ENCODE data around the gene DNAAF1.
"Not testable (repeated sequence)": the region's sequence is repeated elsewhere in the genome, so short reads cannot be mapped to it uniquely, and the experiment has no call there.

Gene DNAAF1

GRCh38 chr16:84207879-84208278 lies 62.8 kb downstream of the DNAAF1 start:
- DNase-seq (ENCODE audit: low read depth in 2 of 2) = no peak

- no peak for DNase-seq (ENCODE audit: low read depth in 2 of 2)
Observed at GRCh38 chr16:84209989-84210388, 64.9 kb downstream of the DNAAF1 start.

- DNase-seq (ENCODE audit: low read depth in 2 of 2) = no peak
Observed at GRCh38 chr16:84212154-84212553, 67.0 kb downstream of the DNAAF1 start.

- DNase-seq (ENCODE audit: low read depth in 2 of 2) = no peak
Observed at GRCh38 chr16:84212631-84213030, 67.5 kb downstream of the DNAAF1 start.

GRCh38 chr16:84214451-84215066 lies 69.5 kb downstream of the DNAAF1 start:
- no peak for DNase-seq (ENCODE audit: low read depth in 2 of 2)

- no peak for DNase-seq (ENCODE audit: low read depth in 2 of 2)
Observed at GRCh38 chr16:84215531-84215930, 70.4 kb downstream of the DNAAF1 start.

- DNase-seq (ENCODE audit: low read depth in 2 of 2) = not testable (repeated sequence)
Observed at GRCh38 chr16:84216144-84216543, 71.0 kb downstream of the DNAAF1 start.

- DNase-seq (ENCODE audit: low read depth in 2 of 2) = no peak
Observed at GRCh38 chr16:84218176-84218823, 73.2 kb downstream of the DNAAF1 start.

- DNase-seq (ENCODE audit: low read depth in 2 of 2) = no peak
Observed at GRCh38 chr16:84218956-84219355, 73.8 kb downstream of the DNAAF1 start.

GRCh38 chr16:84220851-84221250 lies 75.7 kb downstream of the DNAAF1 start:
- DNase-seq (ENCODE audit: low read depth in 2 of 2) = no peak

- DNase-seq (ENCODE audit: low read depth in 2 of 2) = no peak
Observed at GRCh38 chr16:84223456-84223855, 78.3 kb downstream of the DNAAF1 start.

GRCh38 chr16:84224554-84224953 lies 79.4 kb downstream of the DNAAF1 start:
- DNase-seq (ENCODE audit: low read depth in 2 of 2) = no peak

- DNase-seq (ENCODE audit: low read depth in 2 of 2) = no peak
Observed at GRCh38 chr16:84225126-84225525, 80.0 kb downstream of the DNAAF1 start.

GRCh38 chr16:84225571-84225970 lies 80.5 kb downstream of the DNAAF1 start:
- DNase-seq (ENCODE audit: low read depth in 2 of 2) = no peak

- DNase-seq (ENCODE audit: low read depth in 2 of 2) = no peak
Observed at GRCh38 chr16:84226026-84226425, 80.9 kb downstream of the DNAAF1 start.
